GM12878 (cell line): ENCODE results near the gene PTPRQ.

Source experiments
- CTCF ChIP-seq, 3 experiments: IDR thresholded peaks in 2 of 3; conservative IDR thresholded peaks in 1 of 3; 2 replicates each; pipeline ENCODE4 v1.5.1; 2011; ENCODE audit warnings: low read depth in 3 of 3, low read length in 3 of 3, mild to moderate bottlenecking in 3 of 3, control low read depth in 2 of 3, moderate library complexity in 2 of 3, inconsistent platforms in 1 of 3, mixed read lengths in 1 of 3; ENCODE audit not compliant: control insufficient read depth in 2 of 3, insufficient read depth in 1 of 3; ENCODE audit errors: extremely low read depth in 1 of 3
- EZH2 ChIP-seq: IDR thresholded peaks from 2 replicates; pipeline ENCODE4 v1.6.1; 2012; ENCODE audit warnings: low read depth, mild to moderate bottlenecking, control low read depth, inconsistent platforms, low read length, borderline replicate concordance; ENCODE audit not compliant: control insufficient read depth

- TF ChIP-seq CTCF (IDR thresholded peaks at IDR 0.05 in 2 of 3, conservative IDR thresholded peaks at IDR 0.05 in 1 of 3; ENCODE audit: control insufficient read depth in 2 of 3, extremely low read depth in 1 of 3, insufficient read depth in 1 of 3, low read depth in 3 of 3, low read length in 3 of 3) (no peak), EZH2 (no peak)
Measured at GRCh38 chr12:80679346-80680131, 235.5 kb downstream of the PTPRQ start.
